ENCODE results near the gene SIGMAR1. TPM values are rescaled to one million over a fixed set of nuclear protein-coding genes. Genes with fewer than 3 reads are reported as not detected.
A peak's percentile ranks its signal among the peaks of the same experiment; 100 is the strongest.

SIGMAR1 gene
- total RNA-seq, 1 donor from 2014 or later, result 20.8 TPM

DNA sequence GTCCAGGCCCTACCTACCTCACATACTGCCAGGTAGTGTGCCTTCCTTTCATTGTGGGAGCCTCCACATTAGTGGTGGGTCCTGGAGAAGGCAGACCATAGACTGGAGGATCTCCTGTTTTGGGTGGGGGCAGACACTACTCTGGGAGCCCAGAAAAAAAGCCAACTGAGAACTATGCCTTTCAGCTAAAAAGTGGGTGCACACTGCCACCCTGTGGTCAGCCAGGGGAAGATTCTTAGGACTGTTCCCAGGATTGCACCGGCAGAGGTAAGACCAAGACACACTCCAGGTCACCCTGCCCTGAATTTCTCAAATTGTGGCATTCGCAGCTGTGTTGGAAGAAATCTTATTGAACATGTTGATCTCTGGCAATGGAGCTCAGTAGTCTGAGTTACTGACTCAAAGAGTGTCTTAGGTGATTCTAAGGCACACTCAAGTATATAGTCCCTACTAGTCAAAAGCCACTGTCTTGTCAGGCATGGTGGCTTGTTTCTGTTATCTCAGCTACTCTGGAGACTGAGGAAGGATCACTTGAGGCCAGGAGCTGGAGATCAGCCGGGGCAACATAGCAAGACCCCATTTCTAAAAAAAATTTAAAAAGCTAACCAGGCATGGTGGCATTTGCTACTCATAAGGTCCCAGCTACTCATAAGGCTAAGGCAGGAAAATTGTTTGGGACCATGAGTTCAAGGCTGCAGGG lies 3.6 kb downstream of the SIGMAR1 start:
- no peak for FAIRE-seq

DNA sequence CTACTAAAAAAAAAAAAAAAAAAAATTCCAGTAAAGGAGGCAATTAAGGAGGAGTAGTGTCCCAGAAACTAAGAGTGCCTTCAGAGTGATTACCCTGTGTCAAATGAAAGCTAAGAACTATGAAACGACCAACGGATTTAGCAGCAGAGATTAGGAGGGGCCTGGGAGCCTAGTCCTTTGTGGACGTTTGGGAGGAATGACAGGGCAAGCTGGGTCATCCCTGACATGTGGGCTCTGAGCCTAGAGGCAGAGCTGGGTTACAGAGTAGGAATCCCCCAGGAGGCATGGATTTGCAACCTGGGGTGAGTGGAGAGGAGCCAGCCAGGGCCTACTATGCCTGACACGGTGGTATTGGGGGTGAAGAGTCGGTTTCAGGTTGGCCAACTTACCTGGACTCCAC lies 4.4 kb downstream of the SIGMAR1 start:
- DNase-seq (ENCODE audit: low spot score in 2 of 2), result no peak
- no peak for FAIRE-seq

More for the DNA sequence above, 3.6 kb downstream of the SIGMAR1 start:
- DNase-seq (ENCODE audit: low spot score in 2 of 2), result peak; percentile 78

DNA sequence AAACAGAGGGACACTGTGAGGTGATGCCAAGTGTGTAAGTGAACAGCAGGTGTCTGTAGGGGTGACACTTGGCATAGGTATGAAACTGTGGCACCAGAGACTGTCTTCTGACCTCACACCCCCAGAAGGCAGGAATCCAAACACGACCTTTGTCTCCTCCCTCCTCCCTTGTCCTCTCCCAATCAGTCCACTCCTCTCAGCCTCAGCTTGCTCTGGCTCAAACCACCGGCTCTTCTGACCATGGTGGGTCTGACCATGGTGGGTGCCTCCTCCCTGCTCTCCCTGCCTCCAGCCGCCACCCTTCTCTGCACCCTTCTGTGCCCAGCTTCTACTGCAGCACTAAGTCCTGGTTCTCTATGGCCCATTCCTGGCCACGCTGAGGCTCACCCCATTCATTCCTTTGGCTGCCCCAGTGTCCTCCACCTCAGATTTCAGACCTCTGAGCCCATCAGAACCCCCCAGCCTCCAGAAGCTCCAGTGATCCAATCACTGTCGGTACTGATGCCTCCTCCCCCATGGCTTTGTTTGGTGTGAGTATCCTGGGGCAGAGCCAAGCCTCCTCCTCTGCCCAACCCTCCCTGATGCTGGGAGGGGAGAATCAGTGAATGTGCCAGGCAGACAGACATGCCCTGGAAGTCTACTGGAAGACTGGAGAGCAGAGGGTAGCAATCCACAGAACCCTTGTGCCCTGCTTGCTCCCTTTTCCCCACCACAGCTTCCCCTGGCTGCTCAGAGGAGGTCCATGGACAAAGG lies 7.0 kb downstream of the SIGMAR1 start:
- no peak for FAIRE-seq
- DNase-seq (ENCODE audit: low spot score in 2 of 2), result no peak

DNA sequence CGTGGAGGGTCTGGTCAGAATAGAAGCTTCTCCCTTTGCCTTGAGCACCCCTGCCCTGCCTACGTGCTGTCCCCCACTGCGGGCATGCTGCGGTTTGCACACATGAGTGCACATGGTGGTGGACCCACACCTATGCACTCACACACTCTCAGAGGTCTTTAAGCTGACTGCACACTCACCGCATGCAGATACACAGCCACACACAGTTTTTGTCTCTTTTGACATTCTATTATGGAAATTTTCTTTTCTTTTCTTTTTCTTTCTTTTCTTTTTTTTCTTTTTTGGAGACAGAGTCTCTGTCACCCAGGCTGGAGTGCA lies 8.1 kb downstream of the SIGMAR1 start:
- FAIRE-seq, result no peak

DNA sequence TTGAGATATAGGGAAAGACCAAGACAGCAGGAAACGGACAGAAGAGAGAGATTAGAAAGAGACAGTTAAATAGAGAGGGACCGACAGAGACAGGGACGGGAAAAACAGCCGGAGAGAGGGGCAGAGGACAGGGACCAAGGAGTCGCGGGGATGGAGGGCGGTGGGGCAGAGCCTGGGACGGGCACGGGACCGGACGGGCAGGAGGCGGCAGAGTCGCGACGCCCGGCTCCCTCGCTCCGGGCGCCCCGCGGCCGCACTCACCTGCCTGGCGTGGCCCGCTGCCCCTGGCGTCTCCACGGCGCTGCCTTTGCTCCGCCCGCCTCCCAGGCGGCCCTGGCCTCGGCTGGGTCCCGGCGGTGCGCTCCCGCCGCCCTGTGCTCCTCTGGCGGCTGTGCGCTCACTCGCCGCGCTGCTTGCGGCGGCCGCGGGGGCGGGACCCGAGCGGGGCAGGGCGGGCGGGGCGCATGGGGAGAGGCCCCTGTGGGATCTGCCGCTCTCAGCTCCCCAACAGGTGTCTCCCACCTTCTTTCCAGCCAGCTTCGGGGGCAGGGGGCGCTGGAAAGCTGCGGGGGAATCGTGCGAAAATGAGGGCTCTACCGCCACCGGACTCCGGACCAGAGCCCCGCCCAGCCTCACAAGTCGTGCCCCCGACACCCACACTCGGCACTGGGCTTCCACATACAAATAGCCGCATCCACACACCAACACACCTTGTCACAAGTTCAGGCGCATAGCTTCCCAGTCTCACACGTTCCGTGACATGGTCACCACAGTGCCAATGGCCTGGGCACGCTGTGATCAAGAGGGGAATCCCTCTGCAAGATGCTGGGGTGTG lies 8.7 kb downstream of the SIGMAR1 start, which contains the start of gene ARID3C:
ARID3C (minus strand) TSS at position 411 of the 835 bp plus-strand sequence. CDS start 1,052 bp downstream, outside the sequence.
- DNase-seq (ENCODE audit: low spot score in 2 of 2) (peak in 1 of 2 donors; percentile 64), FAIRE-seq (no peak)

More for the DNA sequence above, 8.1 kb downstream of the SIGMAR1 start:
- no peak for DNase-seq (ENCODE audit: low spot score in 2 of 2)

DNA sequence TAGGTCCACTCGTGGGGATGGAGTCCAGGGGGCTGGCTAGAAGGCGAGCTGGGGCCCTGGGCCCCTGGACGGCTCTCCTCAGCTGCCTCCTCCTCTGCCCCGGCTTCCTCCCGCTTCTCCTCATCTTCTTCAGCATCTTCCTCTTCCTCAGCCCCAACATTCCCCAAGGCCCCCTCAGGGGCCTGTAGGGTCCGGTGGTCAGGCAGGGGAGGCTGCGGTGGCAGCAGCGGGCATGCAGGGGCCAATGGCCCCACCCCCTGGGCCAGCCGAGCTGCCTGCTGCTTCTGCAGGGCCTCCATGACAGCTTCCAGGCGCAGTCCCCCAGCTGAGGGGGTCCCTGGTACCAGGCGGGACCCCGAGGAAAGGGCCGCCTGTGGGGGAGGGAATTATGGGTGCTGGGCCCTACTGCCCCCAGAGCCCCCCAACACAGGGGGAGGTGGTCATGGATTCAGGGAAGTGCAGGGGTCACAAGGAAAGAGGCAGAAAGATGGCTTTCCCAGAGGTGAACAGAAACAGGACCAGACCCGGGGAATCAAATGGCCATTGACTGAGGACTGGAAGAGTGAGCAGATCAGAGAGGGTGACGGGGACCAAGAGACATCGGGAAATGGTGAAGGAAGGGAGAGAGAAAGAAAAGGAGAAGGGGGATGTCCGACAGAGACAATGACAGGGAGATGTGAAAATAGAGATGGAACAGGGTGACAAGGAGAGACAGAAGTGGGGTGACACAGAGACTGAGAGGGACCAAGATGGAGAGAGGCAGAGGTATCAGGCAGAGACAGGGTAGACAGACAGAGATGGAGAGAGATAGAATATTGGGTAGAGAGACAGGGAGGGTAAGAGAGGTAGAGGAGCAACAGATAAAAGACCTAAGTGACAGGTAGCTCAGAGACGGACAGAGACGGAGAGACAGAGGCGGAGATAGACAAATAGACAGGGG lies 9.6 kb downstream of the SIGMAR1 start:
- DNase-seq (ENCODE audit: low spot score in 2 of 2), result no peak
- FAIRE-seq, result no peak

DNA sequence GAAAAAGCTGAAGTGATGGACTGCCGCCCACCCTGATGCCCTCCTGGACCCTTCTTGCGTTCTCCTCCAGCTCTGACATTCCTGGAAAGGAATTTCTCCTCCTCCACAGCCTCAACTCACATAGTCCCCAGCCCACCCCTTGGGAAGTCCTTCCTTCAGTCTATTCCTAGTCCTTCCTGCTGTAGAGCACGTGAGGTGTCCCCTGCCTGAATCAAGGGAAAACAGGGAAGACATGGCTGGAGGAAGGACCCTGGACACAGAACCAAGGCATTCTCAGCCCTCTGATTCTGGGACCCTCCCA lies 12.5 kb downstream of the SIGMAR1 start:
- DNase-seq (ENCODE audit: low spot score in 2 of 2) (no peak), FAIRE-seq (no peak)

DNA sequence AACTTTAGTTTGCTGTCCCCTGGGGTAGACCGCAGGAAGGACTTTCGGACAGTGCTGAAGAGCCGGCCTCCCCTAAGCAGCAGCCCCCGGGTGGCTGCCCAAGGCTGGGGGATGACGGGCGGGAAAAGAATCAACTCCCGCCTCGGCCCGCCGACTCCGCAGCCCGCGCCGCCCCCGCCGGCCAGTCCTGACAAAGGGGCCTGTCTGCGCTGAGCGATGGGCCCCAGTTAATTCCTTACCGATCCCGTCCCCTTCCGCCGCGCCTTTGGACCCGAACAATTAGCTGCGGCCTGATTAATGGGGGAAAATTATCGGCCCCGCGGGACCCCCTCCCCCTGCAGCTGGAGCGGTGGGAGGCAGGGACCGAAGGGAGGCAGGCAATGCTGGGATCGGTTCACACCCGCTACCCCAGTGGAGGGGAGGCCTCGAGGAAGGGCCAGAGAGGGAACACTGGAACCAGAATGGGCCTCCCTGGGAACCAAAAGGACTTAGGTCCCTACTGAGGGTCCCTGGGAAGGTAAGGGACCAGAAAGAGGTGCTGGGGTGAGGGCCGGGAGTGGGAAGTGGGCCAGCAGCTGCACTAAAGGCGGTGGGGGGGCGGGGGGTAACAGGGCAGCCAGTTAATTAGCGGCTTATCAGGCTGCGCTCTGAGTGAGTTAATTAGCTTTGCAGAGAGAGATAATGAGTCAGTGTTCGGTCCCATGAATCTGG lies 13.0 kb downstream of the SIGMAR1 start:
- DNase-seq (ENCODE audit: low spot score in 2 of 2) (no peak), FAIRE-seq (no peak)

DNA sequence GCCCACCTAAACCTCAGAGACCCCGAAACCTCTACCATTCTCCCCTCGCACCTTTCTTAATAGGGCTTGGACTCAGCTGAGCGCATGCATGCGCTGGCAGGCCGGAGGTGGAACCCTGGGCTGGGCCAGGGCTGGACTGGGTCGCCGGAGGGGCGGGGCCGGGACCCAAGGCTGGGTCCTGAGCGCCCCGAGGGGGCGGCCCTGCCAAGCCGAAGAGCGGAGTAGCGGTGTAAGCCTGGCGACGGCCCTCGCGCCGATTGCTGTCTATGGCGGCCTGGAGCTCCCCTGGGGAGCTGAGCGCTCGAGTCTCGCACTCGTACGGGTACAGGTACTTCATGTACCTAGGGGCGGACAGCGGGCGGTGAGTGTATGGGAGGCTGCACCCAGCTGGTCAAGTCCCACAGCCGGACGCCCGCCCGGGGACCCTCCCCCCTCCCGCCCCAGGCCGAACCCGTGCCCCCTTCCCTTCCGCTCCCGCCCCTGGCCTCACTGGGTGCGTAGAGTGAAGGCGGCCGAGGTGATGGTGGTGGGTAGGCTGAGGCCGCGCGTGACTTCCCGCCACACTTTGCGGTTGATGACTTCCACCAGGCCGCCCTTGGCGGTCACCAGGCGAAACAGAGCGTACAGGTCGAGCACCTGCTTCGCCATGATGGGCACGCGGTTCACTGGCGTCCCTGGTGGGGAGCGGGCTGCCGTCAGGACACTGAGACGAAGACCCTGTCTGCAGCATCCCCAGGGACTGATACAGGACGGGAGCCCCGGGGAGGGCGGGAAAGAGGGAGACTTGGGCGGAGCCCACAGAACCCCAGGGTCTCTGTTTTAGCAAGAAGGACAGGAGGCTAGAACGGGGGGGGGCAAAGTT lies 14.0 kb downstream of the SIGMAR1 start:
- no peak for FAIRE-seq

DNA sequence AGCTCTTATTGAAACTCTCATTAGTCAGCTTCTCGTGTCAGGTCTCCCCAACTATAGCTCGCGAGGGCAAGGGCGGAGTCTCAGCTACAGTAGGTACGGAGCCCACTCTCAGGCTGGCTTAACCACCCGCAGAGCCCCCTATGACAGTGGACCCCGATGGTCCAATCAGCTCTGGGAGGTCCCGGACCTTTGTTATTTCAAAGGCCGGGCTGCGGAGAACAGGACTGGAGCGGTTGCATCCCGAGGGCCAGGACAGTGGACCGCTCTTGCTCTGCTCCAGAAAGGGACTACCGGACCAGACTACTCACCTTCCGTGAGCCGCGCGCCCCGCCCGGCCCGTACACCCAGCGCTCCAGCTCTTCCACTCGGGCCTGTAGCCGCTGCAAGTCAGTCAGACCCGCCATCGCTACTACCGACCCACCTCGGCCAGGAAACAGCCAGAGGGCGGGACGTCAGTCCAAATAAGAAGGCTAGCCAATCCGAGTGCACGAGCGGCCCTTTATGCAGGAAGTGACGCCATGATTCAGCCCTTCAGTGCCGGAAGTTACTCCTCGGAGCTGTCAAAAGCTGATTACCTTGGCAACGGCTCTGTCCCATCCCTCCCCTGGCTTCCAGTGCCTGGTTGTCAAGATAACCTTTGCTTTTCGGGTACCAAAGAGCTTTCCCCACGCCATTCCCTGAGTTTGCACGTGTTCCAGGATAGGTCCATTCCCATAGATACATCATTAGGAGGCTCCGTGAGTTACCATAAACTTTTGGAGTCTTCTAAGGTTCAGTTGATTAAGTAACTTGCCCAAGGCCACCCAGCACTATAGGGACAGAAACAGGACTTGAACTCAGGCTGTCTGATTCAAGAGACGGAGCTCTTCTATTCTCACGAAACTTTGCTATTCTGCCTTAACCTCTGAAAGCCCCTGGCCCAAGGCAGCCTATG lies 17.3 kb downstream of the SIGMAR1 start, which contains the start of gene DCTN3:
DCTN3 (minus strand) TSS at position 435 of the 934 bp plus-strand sequence; CDS start at position 404, 31 bp downstream.
- FAIRE-seq (peak; percentile 10), DNase-seq (ENCODE audit: low spot score in 2 of 2) (peak; percentile 92 to 98)

More for the DNA sequence above, 14.0 kb downstream of the SIGMAR1 start:
- no peak for DNase-seq (ENCODE audit: low spot score in 2 of 2)

DNA sequence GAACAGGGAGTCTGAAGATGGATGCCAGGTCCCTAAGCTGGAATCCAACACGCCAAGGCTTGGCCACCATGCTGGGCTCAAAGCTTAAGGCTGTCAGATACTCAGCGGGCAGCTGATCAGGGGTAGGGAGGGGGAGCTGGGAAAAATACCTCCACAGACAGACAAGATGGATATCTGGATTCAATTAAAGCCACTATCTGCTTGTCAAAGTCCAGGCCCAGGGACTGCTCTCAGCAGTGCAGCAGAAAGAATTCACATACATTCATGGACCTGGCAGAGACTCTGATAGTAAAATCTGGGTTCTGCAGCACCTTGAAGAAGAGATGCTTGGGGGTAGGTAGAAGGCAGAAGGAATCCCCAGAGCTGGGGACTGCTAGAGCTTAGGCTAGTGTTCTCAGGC lies 22.5 kb downstream of the SIGMAR1 start:
- FAIRE-seq, result no peak

DNA sequence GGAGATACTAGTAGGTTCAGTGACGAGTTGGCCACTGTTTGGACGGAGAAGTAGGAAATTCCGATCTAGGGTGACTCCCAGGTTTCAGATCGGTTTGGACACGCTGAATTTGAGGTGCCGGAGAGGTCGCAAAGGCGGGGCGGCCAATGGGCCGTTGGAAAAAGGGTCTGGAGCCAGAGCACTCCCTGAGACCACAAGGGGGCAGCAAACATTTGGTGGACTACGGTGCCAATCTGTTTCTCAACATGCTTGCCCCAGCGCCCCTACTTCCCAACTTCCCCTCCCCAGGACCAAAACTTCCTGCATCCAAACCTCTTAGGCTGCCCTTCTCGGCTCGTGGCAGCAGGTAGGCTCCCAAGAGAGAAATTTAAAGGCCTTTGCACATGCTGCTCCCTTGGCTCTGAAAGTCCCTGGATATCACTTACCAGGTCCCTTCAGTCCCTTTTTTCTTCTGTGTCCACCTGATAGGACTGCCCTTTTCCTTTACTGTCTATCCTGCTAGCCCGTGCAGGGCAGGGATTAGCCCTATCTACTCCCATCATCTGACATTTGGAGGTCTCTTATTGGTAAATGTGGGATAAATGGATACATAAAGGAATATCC lies 24.7 kb downstream of the SIGMAR1 start:
- DNase-seq (ENCODE audit: low spot score in 2 of 2) (peak; percentile 74 to 83), FAIRE-seq (no peak)

More for the DNA sequence above, 22.5 kb downstream of the SIGMAR1 start:
- no peak for DNase-seq (ENCODE audit: low spot score in 2 of 2)

DNA sequence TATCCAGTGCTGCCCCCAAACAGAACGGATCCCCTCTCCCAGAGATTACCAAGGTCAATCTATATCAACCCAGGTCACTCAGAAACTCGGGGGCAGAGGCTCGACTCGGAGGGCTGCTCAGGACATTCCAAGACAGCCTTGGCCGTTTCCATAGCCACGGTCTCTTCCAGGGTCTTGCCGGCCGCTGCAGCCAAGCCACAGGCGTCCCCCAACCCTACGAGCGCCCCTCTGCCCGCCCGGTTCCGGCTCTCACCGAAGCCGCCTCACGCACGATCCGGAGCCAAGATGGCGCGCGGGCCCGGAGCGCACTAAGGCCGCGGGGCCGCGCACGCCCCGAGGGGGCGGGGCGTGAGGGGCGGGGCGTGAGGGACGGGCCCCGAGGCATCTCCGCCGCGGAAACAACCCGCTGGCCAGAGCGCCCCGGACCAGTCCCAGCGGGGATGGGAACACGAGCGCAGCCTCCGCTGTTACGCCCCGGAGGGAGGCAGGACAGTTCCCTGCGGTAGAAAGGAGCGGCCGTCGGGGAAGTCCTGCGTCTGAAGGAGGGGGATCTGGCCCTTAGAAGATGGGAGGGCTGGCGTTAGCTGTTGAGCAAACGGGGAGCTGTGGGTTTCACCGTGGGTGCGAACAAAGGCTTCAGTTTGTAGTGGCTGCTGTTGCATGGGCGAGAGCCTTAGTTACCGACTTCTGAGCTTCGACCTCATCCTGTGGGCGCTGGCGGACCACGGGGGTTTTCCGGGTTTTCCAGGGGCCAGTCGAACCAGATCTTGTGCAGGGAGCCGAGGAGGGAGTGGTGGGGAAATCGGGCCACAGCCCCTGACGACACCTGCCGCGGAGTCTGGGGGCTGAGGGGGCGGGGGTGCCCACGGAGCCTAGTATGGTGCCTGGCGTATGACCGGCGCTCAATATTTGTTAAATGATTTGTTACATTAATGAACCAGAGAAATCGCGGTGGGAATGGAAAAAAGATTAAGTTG lies 25.5 kb downstream of the SIGMAR1 start, which contains the start of gene RPP25L:
RPP25L (minus strand) TSS at position 287 of the 977 bp plus-strand sequence. CDS start 801 bp downstream, outside the sequence.
- FAIRE-seq (no peak), DNase-seq (ENCODE audit: low spot score in 2 of 2) (peak; percentile 88 to 96)

DNA sequence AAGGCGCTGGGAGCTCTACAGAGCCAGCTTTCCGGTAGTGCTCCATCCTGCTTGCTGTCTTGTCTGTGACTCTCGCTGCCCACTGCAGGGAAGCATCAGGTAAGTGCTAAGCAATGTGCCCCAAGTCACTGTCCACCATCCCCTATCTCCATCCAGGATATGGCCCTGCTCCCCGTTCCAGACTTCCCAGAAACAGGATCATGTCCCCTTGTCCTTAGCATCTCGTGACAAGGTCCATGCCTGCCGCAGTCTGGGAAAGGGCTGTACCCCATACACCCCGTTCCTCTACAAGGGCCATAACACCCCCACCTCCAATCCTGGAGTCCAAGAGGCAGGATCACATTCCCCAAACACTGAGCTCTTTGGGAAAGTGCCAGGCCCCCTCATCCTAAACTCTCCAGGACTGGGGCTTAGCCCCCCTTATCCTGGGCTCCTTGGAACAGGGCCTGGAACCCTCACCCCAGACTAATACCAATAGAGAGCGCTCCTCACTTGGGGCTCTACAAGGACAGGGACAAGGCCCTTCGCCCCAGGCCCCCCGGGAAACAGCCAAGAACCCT lies 26.3 kb downstream of the SIGMAR1 start:
- FAIRE-seq, result no peak
- DNase-seq (ENCODE audit: low spot score in 2 of 2), result no peak
